Breast epithelium (tissue), 4 donors: ENCODE data around the gene NINJ2. TPM values are rescaled to one million over a fixed set of nuclear protein-coding genes. Genes with fewer than 3 reads are reported as not detected.

Source experiments
- DNase-seq, 2 donors: peaks; one replicate each; pipeline ENCODE4 v3.0.0-alpha.2; 2019; ENCODE audit warnings: low spot score in 2 of 2
- H3K27ac ChIP-seq, 2 donors: fragments of 200-600 bp; sonication (generic) in 1 of 2; one replicate each; pipeline ENCODE4 v1.5.1; 2016 to 2019; ENCODE audit warnings: mild to moderate bottlenecking in 1 of 2
- H3K27me3 ChIP-seq, 2 donors: fragments of 200-600 bp; sonication (generic) in 1 of 2; one replicate each; pipeline versions ENCODE4 v1.5.1 to v1.6.0; 2017 to 2019; ENCODE audit warnings: control low read depth in 1 of 2, mild to moderate bottlenecking in 1 of 2
- H3K36me3 ChIP-seq: fragments of 200-600 bp; one replicate; pipeline ENCODE4 v1.5.1; 2019
- H3K4me1 ChIP-seq, 2 donors: fragments of 200-600 bp; sonication (generic); one replicate each; pipeline ENCODE4 v1.5.1; 2016 to 2019; ENCODE audit warnings: control low read depth in 1 of 2
- H3K4me3 ChIP-seq, 3 donors: fragments of 200-600 bp; sonication (generic); 1 replicate in 2 of 3; 2 replicates in 1 of 3; pipeline ENCODE4 v1.5.1; 2016 to 2019; ENCODE audit warnings: mild to moderate bottlenecking in 3 of 3, moderate library complexity in 2 of 3
- H3K9me3 ChIP-seq, 2 donors: fragments of 200-600 bp; sonication (generic) in 1 of 2; one replicate each; pipeline ENCODE4 v1.5.1; 2016 to 2019; ENCODE audit warnings: control low read depth in 1 of 2
- POLR2A ChIP-seq: fragments of 450-650 bp; IDR thresholded peaks from one replicate; pipeline ENCODE4 v1.6.1; 2016; ENCODE audit warnings: antibody characterized with exemption, mild to moderate bottlenecking, moderate library complexity
- POLR2AphosphoS5 ChIP-seq, 3 donors: sonication (generic); formaldehyde crosslinking; IDR thresholded peaks; one replicate each; pipeline ENCODE4 v1.6.1; 2017; ENCODE audit warnings: antibody characterized with exemption in 3 of 3
- intact Hi-C: fragments of 100-400 bp; cut with DNase I; formaldehyde crosslinking; loops from one replicate; pipeline ENCODE4 v1.15.1; 2023; ENCODE audit warnings: low total_unique reads
- total RNA-seq, 3 donors: library from RNA; depleted of rRNA; stranded (reverse); fragments of >200 nt; gene quantifications; one replicate each; pipeline ENCODE4 v1.1.0, GENCODE V29; 2016
- TF ChIP-seq, protein P1 (sequence below), 3 donors: fragments of 450-650 bp; IDR thresholded peaks; one replicate each; pipeline ENCODE4 v1.5.1; 2016 to 2017; ENCODE audit warnings: antibody characterized with exemption in 3 of 3, mild to moderate bottlenecking in 3 of 3, moderate library complexity in 3 of 3

NINJ2 gene
- total RNA-seq, 3 donors from 2014 or later, result 6.3 to 17.0 (median 6.9) TPM

GRCh38 chr12:607541-608001, 55.7 kb downstream of the NINJ2 start:
- H3K27ac ChIP-seq, result peak overlapping the region in 1 of 2 donors; percentile 45
- H3K27me3 ChIP-seq, result no peaks in the 10 kb centered on the region
- TF ChIP-seq, protein P1, sequence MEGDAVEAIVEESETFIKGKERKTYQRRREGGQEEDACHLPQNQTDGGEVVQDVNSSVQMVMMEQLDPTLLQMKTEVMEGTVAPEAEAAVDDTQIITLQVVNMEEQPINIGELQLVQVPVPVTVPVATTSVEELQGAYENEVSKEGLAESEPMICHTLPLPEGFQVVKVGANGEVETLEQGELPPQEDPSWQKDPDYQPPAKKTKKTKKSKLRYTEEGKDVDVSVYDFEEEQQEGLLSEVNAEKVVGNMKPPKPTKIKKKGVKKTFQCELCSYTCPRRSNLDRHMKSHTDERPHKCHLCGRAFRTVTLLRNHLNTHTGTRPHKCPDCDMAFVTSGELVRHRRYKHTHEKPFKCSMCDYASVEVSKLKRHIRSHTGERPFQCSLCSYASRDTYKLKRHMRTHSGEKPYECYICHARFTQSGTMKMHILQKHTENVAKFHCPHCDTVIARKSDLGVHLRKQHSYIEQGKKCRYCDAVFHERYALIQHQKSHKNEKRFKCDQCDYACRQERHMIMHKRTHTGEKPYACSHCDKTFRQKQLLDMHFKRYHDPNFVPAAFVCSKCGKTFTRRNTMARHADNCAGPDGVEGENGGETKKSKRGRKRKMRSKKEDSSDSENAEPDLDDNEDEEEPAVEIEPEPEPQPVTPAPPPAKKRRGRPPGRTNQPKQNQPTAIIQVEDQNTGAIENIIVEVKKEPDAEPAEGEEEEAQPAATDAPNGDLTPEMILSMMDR (IDR thresholded peaks at IDR 0.05), result no peak
- TF ChIP-seq POLR2AphosphoS5 (IDR thresholded peaks at IDR 0.05) (peak in 1 of 3 donors; percentile 56), POLR2A (no peak)
- no peaks in the 10 kb centered on the region for H3K36me3 ChIP-seq
- intact Hi-C loops, result no loop called here
- no peak for DNase-seq
- H3K4me3 ChIP-seq, result no peak overlapping the region
- H3K9me3 ChIP-seq, result no peaks in the 10 kb centered on the region
- no peaks in the 10 kb centered on the region for H3K4me1 ChIP-seq

DNA sequence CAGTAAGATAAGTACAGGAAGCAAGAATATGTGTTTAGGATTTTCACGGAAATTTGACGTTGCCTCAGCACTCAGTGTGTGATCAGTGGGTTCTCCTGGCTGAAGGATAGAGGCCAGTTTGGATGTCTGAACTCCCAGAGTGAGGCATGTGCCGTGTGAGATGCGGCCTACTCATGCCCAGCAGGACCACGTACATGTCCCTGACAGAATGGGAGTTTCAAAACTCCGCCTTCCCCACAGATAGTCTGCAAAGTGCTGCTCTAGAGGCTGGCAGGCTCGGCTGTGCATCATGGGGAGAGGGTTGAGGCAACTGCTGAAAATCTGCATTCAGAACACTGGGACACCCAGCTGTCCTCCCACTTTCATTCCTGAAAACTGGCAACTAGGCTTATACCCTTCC, 58.3 kb downstream of the NINJ2 start:
- Histone ChIP-seq H3K4me1 (no peaks in the 10 kb centered on the region), H3K4me3 (no peak overlapping the region), H3K27ac (no peak overlapping the region), H3K9me3 (no peaks in the 10 kb centered on the region), H3K36me3 (no peaks in the 10 kb centered on the region), H3K27me3 (no peaks in the 10 kb centered on the region)
- TF ChIP-seq POLR2A (no peak), POLR2AphosphoS5 (IDR thresholded peaks at IDR 0.05) (no peak)
- TF ChIP-seq, protein P1 (IDR thresholded peaks at IDR 0.05), result no peak
- no peak for DNase-seq
- intact Hi-C loops, result no loop called here

- DNase-seq, result no peak
- no peaks in the 10 kb centered on the region for H3K36me3 ChIP-seq
- no peaks in the 10 kb centered on the region for H3K4me1 ChIP-seq
- TF ChIP-seq POLR2AphosphoS5 (IDR thresholded peaks at IDR 0.05) (no peak), POLR2A (no peak)
- TF ChIP-seq, protein P1 (IDR thresholded peaks at IDR 0.05), result no peak
- no peak overlapping the region for H3K4me3 ChIP-seq
- no peaks in the 10 kb centered on the region for H3K9me3 ChIP-seq
- no peak overlapping the region for H3K27ac ChIP-seq
- intact Hi-C loops, result no loop called here
- H3K27me3 ChIP-seq, result no peaks in the 10 kb centered on the region
Measured at GRCh38 chr12:602700-603068, 60.6 kb downstream of the NINJ2 start.

DNA sequence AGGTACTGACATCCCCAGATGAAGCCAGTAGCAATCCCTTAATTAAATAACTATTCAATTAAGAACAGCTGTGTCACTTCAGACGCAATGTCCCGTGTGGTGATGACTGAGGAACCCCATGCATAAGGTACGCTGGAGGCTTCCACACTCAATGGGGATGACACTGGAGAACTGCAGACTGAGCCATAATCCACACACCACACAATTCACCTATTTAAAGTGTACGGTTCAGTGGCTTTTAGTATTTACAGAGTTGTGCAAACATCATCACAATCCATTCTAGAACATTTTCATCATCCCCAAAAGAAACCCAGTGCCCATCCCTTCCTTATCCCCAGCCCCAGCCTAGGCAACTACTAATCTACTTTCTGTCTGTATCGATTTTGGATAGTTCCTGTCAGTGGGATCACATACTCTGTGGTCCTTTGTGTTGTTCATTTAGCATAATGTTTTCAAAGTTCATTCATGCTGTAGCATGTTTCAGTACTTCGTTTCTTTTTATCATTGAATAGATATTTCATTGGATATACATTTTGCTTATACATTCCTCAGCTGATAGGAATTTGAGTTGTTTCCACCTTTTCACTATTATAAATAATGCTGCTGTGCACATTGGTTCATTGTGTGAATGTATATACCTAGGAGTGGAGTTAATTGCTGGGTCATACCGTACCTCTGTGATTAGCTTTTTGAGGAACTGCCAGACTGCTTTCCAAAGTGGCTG, 61.1 kb downstream of the NINJ2 start:
- TF ChIP-seq, protein P1 (IDR thresholded peaks at IDR 0.05), result no peak
- TF ChIP-seq POLR2AphosphoS5 (IDR thresholded peaks at IDR 0.05), result no peak
- TF ChIP-seq POLR2A, result no peak
- Histone ChIP-seq H3K27ac (no peak overlapping the region), H3K4me3 (no peak overlapping the region), H3K9me3 (no peaks in the 10 kb centered on the region), H3K4me1 (no peaks in the 10 kb centered on the region), H3K27me3 (no peaks in the 10 kb centered on the region), H3K36me3 (no peaks in the 10 kb centered on the region)
- DNase-seq, result no peak
- intact Hi-C loops, result no loop called here

GRCh38 chr12:599756-600155, 63.5 kb downstream of the NINJ2 start:
- Histone ChIP-seq H3K36me3 (no peaks in the 10 kb centered on the region), H3K4me3 (no peak overlapping the region), H3K27me3 (no peaks in the 10 kb centered on the region), H3K4me1 (no peaks in the 10 kb centered on the region), H3K9me3 (no peaks in the 10 kb centered on the region), H3K27ac (no peak overlapping the region)
- intact Hi-C loops, result no loop called here
- peak in 1 of 2 donors; percentile 59 for DNase-seq
- TF ChIP-seq POLR2AphosphoS5 (IDR thresholded peaks at IDR 0.05) (no peak), POLR2A (no peak)
